Activated CD4-positive, alpha-beta T cell treated with anti-CD3 and anti-CD28 coated beads for 24 hours (primary cell): Measurements from ENCODE around the gene TMC8.
"Not testable (repeated sequence)": the region's sequence is repeated elsewhere in the genome, so short reads cannot be mapped to it uniquely, and the experiment has no call there.

Experiments used
- DNase-seq, 2 donors: peaks; one replicate each; pipeline ENCODE4 v3.0.0-alpha.2; 2020; ENCODE audit warnings: low read depth in 2 of 2

TMC8 gene

GRCh38 chr17:78134899-78135385 lies 4.4 kb downstream of the TMC8 start:
- DNase-seq, result no peak

GRCh38 chr17:78135858-78136500 lies 5.4 kb downstream of the TMC8 start:
- no peak for DNase-seq

- DNase-seq, result no peak
Observed at GRCh38 chr17:78137392-78138203, 7.0 kb downstream of the TMC8 start.

- DNase-seq, result no peak
Observed at GRCh38 chr17:78138204-78139060, 7.9 kb downstream of the TMC8 start.

GRCh38 chr17:78139861-78140168 lies 9.2 kb downstream of the TMC8 start:
- DNase-seq, result not testable (repeated sequence)

- DNase-seq, result peak; percentile 85 to 96
Observed at GRCh38 chr17:78140169-78141051, 9.8 kb downstream of the TMC8 start.

GRCh38 chr17:78141437-78142118 lies 11.0 kb downstream of the TMC8 start:
- DNase-seq, result no peak

GRCh38 chr17:78142119-78142861 lies 11.7 kb downstream of the TMC8 start:
- DNase-seq, result no peak

- DNase-seq, result no peak
Observed at GRCh38 chr17:78143214-78144146, 12.9 kb downstream of the TMC8 start.

- no peak for DNase-seq
Observed at GRCh38 chr17:78144147-78144719, 13.7 kb downstream of the TMC8 start.

GRCh38 chr17:78144736-78145641 lies 14.4 kb downstream of the TMC8 start:
- no peak for DNase-seq

- no peak for DNase-seq
Observed at GRCh38 chr17:78146471-78146869, 15.9 kb downstream of the TMC8 start.

- no peak for DNase-seq
Observed at GRCh38 chr17:78146881-78147280, 16.3 kb downstream of the TMC8 start.

GRCh38 chr17:78147315-78147998 lies 16.9 kb downstream of the TMC8 start:
- DNase-seq, result no peak

- DNase-seq, result no peak
Observed at GRCh38 chr17:78148286-78149016, 17.9 kb downstream of the TMC8 start.

GRCh38 chr17:78151514-78152008 lies 21.0 kb downstream of the TMC8 start:
- no peak for DNase-seq
